ENCODE results near the gene TWNK. TPM values are rescaled to one million over a fixed set of nuclear protein-coding genes. Genes with fewer than 3 reads are reported as not detected.
A peak's percentile ranks its signal among the peaks of the same experiment; 100 is the strongest.

Gene TWNK
- total RNA-seq, 2 donors from 2014 or later = 9.7 to 17.3 TPM

GRCh38 chr10:101042667-101043362 lies 55.5 kb downstream of the TWNK start:
- 3% methylated on average over 40 of the region's 40 CpGs for WGBS
- Histone ChIP-seq H3K4me3 (peak overlapping the region; percentile 35 to 39), H3K9me3 (no peaks in the 10 kb centered on the region), H3K27ac (peak overlapping the region; percentile 82 to 85), H3K4me1 (replicated peaks) (peaks cover 7% of the 10 kb centered on the region), H3K36me3 (no peaks in the 10 kb centered on the region), H3K27me3 (replicated peaks; ENCODE audit: insufficient read depth) (no peaks in the 10 kb centered on the region)
- TF ChIP-seq CTCF (IDR thresholded peaks at IDR 0.05) = peak in 2 of 4 experiments; percentile 7 to 25
- TF ChIP-seq POLR2A (IDR thresholded peaks at IDR 0.05) = peak; percentile 46
- TF ChIP-seq POLR2AphosphoS5 (IDR thresholded peaks at IDR 0.05) = peak; percentile 94
- peak; percentile 96 for DNase-seq (ENCODE audit: low spot score)
- intact Hi-C loops (cut with DNase I) = no loop called here

GRCh38 chr10:101043363-101043707 lies 56.0 kb downstream of the TWNK start:
- intact Hi-C loops (cut with DNase I) = no loop called here
- TF ChIP-seq POLR2A (IDR thresholded peaks at IDR 0.05) (no peak), CTCF (IDR thresholded peaks at IDR 0.05) (no peak), POLR2AphosphoS5 (IDR thresholded peaks at IDR 0.05) (no peak)
- WGBS = 5% methylated on average over 2 of the region's 2 CpGs
- Histone ChIP-seq H3K4me1 (replicated peaks) (peaks cover 7% of the 10 kb centered on the region), H3K36me3 (no peaks in the 10 kb centered on the region), H3K4me3 (peak overlapping the region; percentile 35 to 39), H3K9me3 (no peaks in the 10 kb centered on the region), H3K27ac (peak overlapping the region; percentile 82 to 85), H3K27me3 (replicated peaks; ENCODE audit: insufficient read depth) (no peaks in the 10 kb centered on the region)
- DNase-seq (ENCODE audit: low spot score) = no peak

MicroRNA genes within 50 kb of the gene (microRNA counts, 767-probe panel; counts per million panel counts)
- microRNA hsa-miR-608 = 0 to 431 counts per million in 2 donors

Small RNA genes within 50 kb of the gene (microRNA-seq; reads per million reads assigned to microRNA genes)
- gene MIR608 = not detected

Small RNA genes within 50 kb of the gene (small RNA-seq; reads per million reads assigned to genes)
- gene MIR608 = 0 reads per million in 2 donors

Other genes with a start within 250 kb of the TWNK start
- under 1 TPM in 1 of 2 donors, not detected in 1; 0.91 TPM for gene PAX2, start 242.0 kb upstream of the TWNK start, total RNA-seq
- 10 to 100 TPM; 25.3 to 77.8 TPM for gene SLF2, start 74.6 kb upstream of the TWNK start, total RNA-seq
- gene SEMA4G, start 18.0 kb upstream of the TWNK start, total RNA-seq = 10 to 100 TPM; 24.2 to 31.0 TPM
- gene MRPL43, start within 50 bp of the TWNK start, total RNA-seq = 100 to 1,000 TPM in 1 of 2 donors, 10 to 100 TPM in 1; 98.3 to 119 TPM
- gene LZTS2, start 12.3 kb downstream of the TWNK start, total RNA-seq = 100 to 1,000 TPM; 108 to 189 TPM
- 1 to 10 TPM in 1 of 2 donors, under 1 TPM in 1; 0.82 to 1.5 TPM for gene PDZD7, start 43.6 kb downstream of the TWNK start, total RNA-seq
- 10 to 100 TPM; 20.7 to 65.4 TPM for gene SFXN3, start 43.7 kb downstream of the TWNK start, total RNA-seq
- 10 to 100 TPM in 1 of 2 donors, 1 to 10 TPM in 1; 9.8 to 24.4 TPM for gene KAZALD1, start 74.4 kb downstream of the TWNK start, total RNA-seq
- gene TLX1, start 143.8 kb downstream of the TWNK start, total RNA-seq = under 1 TPM; 0.05 to 0.34 TPM
- not detected for gene LBX1, start 241.9 kb downstream of the TWNK start, total RNA-seq